HepG2 (cell line): Measurements from ENCODE around the gene SFXN5. TPM values are rescaled to one million over a fixed set of nuclear protein-coding genes. Genes with fewer than 3 reads are reported as not detected.
A peak's percentile ranks its signal among the peaks of the same experiment; 100 is the strongest.

ENCODE experiments used
- AGO1 ChIP-seq: fragments of 200-400 bp; formaldehyde crosslinking; IDR thresholded peaks from 2 replicates; pipeline ENCODE4 v1.6.1; 2017; ENCODE audit warnings: mild to moderate bottlenecking, low read depth, low read length, moderate library complexity; ENCODE audit not compliant: poor library complexity, severe bottlenecking
- ATRX ChIP-seq: sonication (generic); formaldehyde crosslinking; IDR thresholded peaks from 2 replicates; pipeline ENCODE4 v1.4.0; 2020; ENCODE audit warnings: missing genetic modification reagents, borderline replicate concordance
- BCL3 ChIP-seq: sonication (generic); formaldehyde crosslinking; IDR thresholded peaks from 2 replicates; pipeline ENCODE4 v1.5.1; 2020; ENCODE audit warnings: mild to moderate bottlenecking, missing genetic modification reagents, moderate library complexity
- GATA4 ChIP-seq: sonication (generic); IDR thresholded peaks from 2 replicates; pipeline ENCODE4 v1.6.1; 2016; ENCODE audit warnings: antibody characterized with exemption, low read depth, borderline replicate concordance
- GLMP ChIP-seq: sonication (generic); formaldehyde crosslinking; IDR thresholded peaks from 2 replicates; pipeline ENCODE4 v1.9.0; 2021; ENCODE audit warnings: missing genetic modification reagents, mild to moderate bottlenecking, borderline replicate concordance
- GRHL1 ChIP-seq: sonication (generic); formaldehyde crosslinking; conservative IDR thresholded peaks from 2 replicates; pipeline ENCODE4 v1.8.0; 2022; ENCODE audit warnings: missing genetic modification reagents
- GZF1 ChIP-seq: sonication (generic); formaldehyde crosslinking; IDR thresholded peaks from 2 replicates; pipeline ENCODE4 v1.5.1; 2020; ENCODE audit warnings: mild to moderate bottlenecking, missing genetic modification reagents
- KAT7 ChIP-seq: IDR thresholded peaks from 2 replicates; pipeline ENCODE4 v1.6.1; 2018; ENCODE audit warnings: borderline replicate concordance, missing compliant biosample characterization
- KMT2A ChIP-seq: sonication (generic); formaldehyde crosslinking; IDR thresholded peaks from 2 replicates; pipeline ENCODE4 v1.4.0; 2020; ENCODE audit warnings: missing genetic modification reagents
- PHB2 ChIP-seq: fragments of 450-650 bp; IDR thresholded peaks from 2 replicates; pipeline ENCODE4 v1.6.1; 2018; ENCODE audit not compliant: partially characterized antibody
- RCOR2 ChIP-seq: IDR thresholded peaks from 2 replicates; pipeline ENCODE4 v1.6.1; 2016; ENCODE audit warnings: missing biosample characterization, missing genetic modification reagents
- SIX4 ChIP-seq: sonication (generic); formaldehyde crosslinking; IDR thresholded peaks from 2 replicates; pipeline ENCODE4 v1.4.0; 2020; ENCODE audit warnings: missing genetic modification reagents
- SRSF4 ChIP-seq: fragments of 200-400 bp; formaldehyde crosslinking; IDR thresholded peaks from one replicate; pipeline ENCODE4 v1.6.1; 2018; ENCODE audit warnings: mild to moderate bottlenecking, low read depth, low read length, moderate library complexity; ENCODE audit not compliant: poor library complexity, severe bottlenecking
- TBL1XR1 ChIP-seq: fragments of 150-350 bp; IDR thresholded peaks from 2 replicates; pipeline ENCODE4 v1.6.1; 2014; ENCODE audit warnings: borderline replicate concordance, low read length; ENCODE audit not compliant: partially characterized antibody
- ZBTB4 ChIP-seq: sonication (generic); formaldehyde crosslinking; IDR thresholded peaks from 2 replicates; pipeline ENCODE4 v1.4.0; 2020; ENCODE audit warnings: missing genetic modification reagents, mild to moderate bottlenecking, borderline replicate concordance
- ZGPAT ChIP-seq: IDR thresholded peaks from 2 replicates; pipeline ENCODE4 v1.6.1; 2016; ENCODE audit warnings: mild to moderate bottlenecking
- ZMYM4 ChIP-seq: sonication (generic); formaldehyde crosslinking; IDR thresholded peaks from 2 replicates; pipeline ENCODE4 v1.8.1; 2023; ENCODE audit warnings: mild to moderate bottlenecking, missing genetic modification reagents
- ZNF256 ChIP-seq: sonication (generic); formaldehyde crosslinking; conservative IDR thresholded peaks from 2 replicates; pipeline ENCODE4 v1.4.0; 2020; ENCODE audit warnings: missing genetic modification reagents
- ZNF546 ChIP-seq: sonication (generic); formaldehyde crosslinking; conservative IDR thresholded peaks from 2 replicates; pipeline ENCODE4 v1.8.1; 2023; ENCODE audit warnings: mild to moderate bottlenecking, missing genetic modification reagents
- ZNF615 ChIP-seq: sonication (generic); formaldehyde crosslinking; IDR thresholded peaks from 2 replicates; pipeline ENCODE4 v1.5.0; 2020; ENCODE audit warnings: mild to moderate bottlenecking, missing genetic modification reagents, borderline replicate concordance
- polyA plus RNA-seq, 8 experiments: library from polyadenylated mRNA; depleted of rRNA in 3 of 8; stranded (reverse) in 7 of 8; unstranded in 1 of 8; fragments of >200 nt; fragmentation: Illumina TruSeq in 4 of 8; extraction: Trizol in 4 of 8; gene quantifications; 2 replicates each; pipeline versions ENCODE4 v1.2.1 to v1.2.3, GENCODE V29; 2011 to 2016; ENCODE audit warnings: low read depth in 4 of 8, missing spikeins in 1 of 8, mixed read lengths in 1 of 8; ENCODE audit not compliant: insufficient read depth in 1 of 8
- total RNA-seq, 5 experiments: library from RNA; depleted of rRNA; stranded (reverse); fragments of >200 nt; fragmentation: Illumina TruSeq; extraction: Trizol; gene quantifications; 2 replicates each; pipeline ENCODE4 v1.2.3, GENCODE V29; 2016; ENCODE audit warnings: low read depth in 1 of 5

Gene SFXN5
- total and polyA plus RNA-seq, 2 of the 13 experiments (the other 11 are each of a cell fraction or from before 2014, with no cell fraction given): 34.9 to 37.4 TPM

- TF ChIP-seq ZBTB4 (CRISPR knock-in tag) (no peak; the same call in 1 of the 2 replicates), TBL1XR1 (no peak), GATA4 (no peak), KAT7 (CRISPR knock-in tag) (peak; percentile 27), ZNF256 (CRISPR knock-in tag) (no peak), ZMYM4 (no peak), GLMP (CRISPR knock-in tag) (no peak), BCL3 (CRISPR knock-in tag) (no peak), ATRX (CRISPR knock-in tag) (no peak), PHB2 (no peak), KMT2A (CRISPR knock-in tag) (peak; percentile 81), SIX4 (CRISPR knock-in tag) (peak; percentile 6; the same call in 1 of the 2 replicates), ZNF615 (CRISPR knock-in tag) (no peak), SRSF4 (no peak), AGO1 (no peak), GRHL1 (CRISPR knock-in tag) (no peak), ZNF546 (CRISPR knock-in tag) (no peak), RCOR2 (no peak), ZGPAT (CRISPR knock-in tag) (no peak; the same call in 1 of the 2 replicates), GZF1 (CRISPR knock-in tag) (no peak)
Measured at GRCh38 chr2:73070643-73071359, 711 bp downstream of the SFXN5 start (continued).
